HT1080 (cell line): ENCODE results near the gene CRISPLD2. TPM values are rescaled to one million over a fixed set of nuclear protein-coding genes. Genes with fewer than 3 reads are reported as not detected.

Experiments used
- DNase-seq: peaks from one replicate; pipeline ENCODE4 v3.0.0-alpha.2; 2015; ENCODE audit warnings: low read depth
- total RNA-seq: library from RNA; depleted of rRNA; stranded (reverse); fragments of >200 nt; shearing (Covaris generic); gene quantifications from 2 replicates; pipeline ENCODE4 v1.2.3, GENCODE V29; 2014

CRISPLD2 gene
- total RNA-seq, 1 experiment from 2014 or later: not detected

DNA sequence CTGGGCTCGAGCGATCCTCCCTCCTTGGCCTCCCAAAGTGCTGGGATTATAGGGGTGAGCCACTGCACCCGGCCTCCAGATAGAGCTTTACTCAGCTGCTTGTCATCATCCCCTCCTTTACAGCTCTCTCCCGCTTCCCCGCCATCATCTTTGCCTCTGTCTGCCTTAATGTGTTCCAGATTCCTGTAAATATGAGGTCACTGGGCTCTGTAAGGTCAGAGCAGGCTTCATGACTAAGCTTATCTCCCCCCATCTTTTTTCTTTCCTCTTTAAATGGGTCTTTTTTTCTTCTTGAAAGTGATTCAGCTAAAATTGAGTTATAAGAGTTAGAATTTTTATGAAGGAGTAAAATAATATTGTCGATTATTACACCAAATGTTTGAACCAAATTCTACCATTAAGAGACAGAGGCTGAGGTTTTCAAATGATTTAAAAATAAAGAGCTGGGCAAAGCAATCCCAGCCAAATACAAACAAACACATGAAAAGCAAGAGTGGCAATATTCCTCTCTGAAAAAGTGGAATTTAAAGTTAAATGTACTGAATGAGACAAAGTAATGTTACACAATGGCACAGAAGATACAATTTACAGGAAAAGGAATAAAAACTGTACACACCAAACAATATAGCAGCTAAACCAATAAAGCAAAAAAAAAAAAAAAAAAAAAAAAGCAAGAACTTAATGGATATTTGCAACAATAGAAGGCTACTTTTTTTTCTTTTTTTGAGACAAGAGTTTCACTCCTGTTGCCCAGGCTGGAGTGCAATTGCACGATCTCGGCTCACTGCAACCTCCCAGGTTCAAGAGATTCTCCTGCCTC is 62.1 kb downstream of the CRISPLD2 start:
- peak; percentile 67 for DNase-seq

DNA sequence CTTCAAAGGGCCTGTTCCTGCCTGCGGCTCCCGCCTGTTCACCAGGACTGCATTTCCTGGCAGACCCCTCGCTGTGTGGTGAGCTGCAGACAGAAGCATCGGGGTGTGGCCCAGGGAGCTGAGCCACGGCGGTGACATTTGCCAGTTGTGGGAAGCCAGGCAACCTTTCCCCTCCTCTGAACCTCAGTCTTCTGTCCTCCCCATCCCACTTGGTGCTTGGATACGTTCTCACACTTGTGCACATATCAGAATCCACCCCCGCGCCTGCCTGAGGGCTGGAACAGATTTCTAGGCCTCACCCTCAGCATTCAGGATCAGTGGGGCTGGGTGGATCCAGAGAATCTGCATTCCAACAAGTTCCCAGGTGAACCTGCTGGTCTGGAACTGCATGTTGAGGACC is 63.5 kb downstream of the CRISPLD2 start:
- no peak for DNase-seq

GRCh38 chr16:84884246-84884595 is 64.4 kb downstream of the CRISPLD2 start:
- no peak for DNase-seq

DNA sequence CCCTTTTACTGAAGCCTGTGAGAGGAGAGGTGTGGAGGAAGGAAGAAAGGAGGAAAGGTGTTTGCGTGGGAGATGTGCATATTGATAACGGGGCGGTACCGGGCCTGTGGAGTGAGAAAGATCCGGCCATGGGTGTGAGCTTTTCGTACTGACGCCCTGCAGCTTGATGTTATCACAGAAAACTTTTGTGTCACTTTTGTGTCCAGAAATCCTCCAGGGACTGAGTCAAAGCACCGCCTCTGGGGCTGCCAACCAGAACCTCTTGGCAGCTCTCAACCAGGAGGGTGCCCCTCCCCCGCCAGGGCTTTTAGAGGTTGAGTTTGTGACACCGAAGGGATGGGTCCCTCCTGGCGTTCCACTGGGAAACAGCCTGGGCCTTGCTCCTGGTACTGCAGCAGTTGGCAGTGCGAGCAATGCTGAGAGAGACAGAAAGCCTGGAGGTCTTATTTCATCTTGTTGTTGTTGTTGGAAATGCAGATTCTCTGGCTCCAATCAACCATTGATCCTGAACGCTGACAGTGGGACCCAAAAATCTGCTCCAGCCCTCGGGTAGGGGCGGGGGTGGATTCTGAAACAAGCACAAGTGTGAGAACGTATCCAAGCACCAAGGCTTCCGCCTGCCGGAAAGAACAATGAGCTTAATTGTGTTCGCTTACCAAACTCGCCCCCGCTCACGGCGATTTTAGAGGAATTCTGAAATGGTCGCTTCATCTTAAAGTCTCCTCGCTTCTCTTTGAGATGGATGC is 65.0 kb downstream of the CRISPLD2 start:
- no peak for DNase-seq

DNA sequence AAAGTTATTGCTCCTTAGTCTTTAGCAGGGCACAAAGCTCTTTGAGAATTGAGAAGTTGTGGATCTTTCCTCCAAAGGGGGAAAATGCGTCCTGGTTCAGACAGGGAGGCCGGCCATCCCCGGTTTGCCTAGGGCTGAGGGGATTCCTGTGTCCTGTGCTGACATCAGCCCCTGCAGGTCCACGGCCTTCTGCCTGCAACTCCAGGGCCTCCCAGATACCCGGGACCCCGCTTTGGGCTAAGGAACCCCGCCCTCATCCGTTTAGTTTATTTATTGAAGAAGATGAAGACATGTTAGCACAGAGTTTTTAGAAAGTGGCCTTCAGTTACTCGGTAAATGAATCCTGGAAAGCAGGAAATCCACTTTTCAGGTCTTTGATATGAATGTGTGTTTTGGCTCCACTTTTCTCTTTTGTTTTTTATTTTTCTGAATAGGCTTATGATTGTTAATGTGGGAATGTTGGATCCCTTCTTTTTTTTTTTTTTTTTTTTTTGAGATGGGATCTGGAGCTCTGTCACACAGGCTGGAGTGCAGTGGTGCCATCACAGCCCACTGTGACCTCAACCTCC is 65.6 kb downstream of the CRISPLD2 start:
- DNase-seq: no peak

- DNase-seq: no peak
These were observed 66.8 kb downstream of the CRISPLD2 start for GRCh38 chr16:84886497-84887090.

- DNase-seq: no peak
These were observed 67.4 kb downstream of the CRISPLD2 start for GRCh38 chr16:84887207-84887606.

GRCh38 chr16:84888450-84888849 is 68.7 kb downstream of the CRISPLD2 start:
- DNase-seq: peak; percentile 27

DNA sequence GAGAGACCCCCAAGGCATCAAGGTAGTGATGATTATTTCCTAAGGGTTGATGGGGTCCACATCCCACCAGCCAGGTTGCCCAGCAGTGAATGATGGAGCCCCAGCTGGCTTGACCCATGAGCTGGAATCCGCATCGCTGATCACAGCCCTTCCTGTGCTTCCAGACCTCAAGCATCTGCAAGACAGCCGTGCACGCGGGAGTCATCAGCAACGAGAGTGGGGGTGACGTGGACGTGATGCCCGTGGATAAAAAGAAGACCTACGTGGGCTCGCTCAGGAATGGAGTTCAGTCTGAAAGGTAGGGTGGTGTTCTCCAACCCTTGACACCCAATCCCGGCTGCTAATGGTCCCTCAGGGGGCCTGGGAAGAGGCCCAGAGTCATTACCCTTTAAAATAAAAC is 69.3 kb downstream of the CRISPLD2 start:
- no peak for DNase-seq

DNA sequence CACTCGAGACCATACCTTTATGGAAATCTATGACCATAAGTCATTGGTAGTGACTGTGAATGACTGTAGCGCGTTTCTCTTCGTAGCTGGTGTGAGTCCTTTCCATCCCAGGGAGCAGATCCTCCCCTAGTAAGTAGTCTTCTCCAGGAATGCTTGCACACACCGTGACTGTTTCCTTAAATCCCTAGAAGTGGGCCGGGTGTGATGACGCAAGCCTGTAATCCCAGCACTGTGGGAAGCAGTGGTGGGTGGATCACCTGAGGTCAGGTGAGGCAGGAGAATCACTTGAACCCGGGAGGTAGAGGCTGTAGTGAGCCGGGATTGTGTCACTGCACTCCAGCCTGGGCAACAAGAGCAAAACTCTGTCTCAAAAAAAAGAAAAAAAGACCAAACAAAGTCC is 70.6 kb downstream of the CRISPLD2 start:
- no peak for DNase-seq

DNA sequence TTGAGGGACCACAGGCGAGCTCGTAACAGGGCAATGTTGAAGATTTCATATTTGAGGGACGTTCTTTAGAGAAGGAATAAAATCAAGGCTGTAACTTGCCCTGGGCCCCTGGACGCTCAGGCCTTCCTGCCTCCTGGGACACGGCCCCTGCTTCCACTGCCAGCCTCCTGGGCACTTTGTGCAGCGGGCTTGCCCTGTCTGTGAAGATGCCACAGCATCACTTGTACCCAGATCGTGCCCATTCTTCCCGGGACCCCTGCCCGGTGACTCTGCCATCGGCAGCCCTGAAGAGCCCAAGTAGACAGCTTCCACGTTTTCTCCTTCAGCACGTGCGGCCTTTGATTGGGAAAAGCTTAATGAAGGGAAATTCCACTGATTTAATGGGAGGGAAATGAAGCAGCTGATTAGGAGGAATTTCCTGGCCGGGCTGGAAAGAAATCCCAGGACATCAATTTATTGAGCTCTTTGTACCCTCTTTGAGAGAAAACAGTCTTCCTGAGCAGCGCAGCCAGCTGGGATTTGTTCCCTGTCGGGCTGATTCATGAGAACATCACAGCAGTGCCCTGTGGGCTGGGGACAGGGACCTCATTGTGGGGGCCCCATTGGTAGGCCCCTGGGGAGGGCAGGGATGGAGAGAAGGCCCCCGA is 71.5 kb downstream of the CRISPLD2 start:
- DNase-seq: no peak

DNA sequence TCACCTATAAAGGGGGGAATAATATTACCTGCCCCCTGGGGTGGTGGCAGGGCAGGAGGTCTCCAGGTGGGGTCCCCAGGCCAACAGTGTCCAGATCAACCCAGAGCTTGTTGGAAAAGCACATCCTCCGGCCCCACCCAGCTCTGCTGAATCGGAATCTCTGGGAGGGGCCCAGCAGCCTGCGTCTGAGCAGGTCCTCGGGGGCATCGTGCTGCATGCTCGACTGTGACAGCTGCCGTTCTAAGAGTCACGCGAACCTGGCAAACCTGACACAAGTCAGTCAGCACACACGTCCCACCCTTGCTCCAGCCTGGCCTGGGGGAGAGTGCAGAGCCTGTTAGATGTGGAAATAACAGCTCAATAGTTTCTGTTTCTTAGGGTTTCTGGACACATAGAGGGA is 72.3 kb downstream of the CRISPLD2 start:
- DNase-seq: no peak

- DNase-seq: no peak
These were observed 73.7 kb downstream of the CRISPLD2 start for GRCh38 chr16:84893467-84893848.

GRCh38 chr16:84893849-84894599 is 74.2 kb downstream of the CRISPLD2 start:
- DNase-seq: no peak

- DNase-seq: no peak
These were observed 75.2 kb downstream of the CRISPLD2 start for GRCh38 chr16:84895016-84895415.

DNA sequence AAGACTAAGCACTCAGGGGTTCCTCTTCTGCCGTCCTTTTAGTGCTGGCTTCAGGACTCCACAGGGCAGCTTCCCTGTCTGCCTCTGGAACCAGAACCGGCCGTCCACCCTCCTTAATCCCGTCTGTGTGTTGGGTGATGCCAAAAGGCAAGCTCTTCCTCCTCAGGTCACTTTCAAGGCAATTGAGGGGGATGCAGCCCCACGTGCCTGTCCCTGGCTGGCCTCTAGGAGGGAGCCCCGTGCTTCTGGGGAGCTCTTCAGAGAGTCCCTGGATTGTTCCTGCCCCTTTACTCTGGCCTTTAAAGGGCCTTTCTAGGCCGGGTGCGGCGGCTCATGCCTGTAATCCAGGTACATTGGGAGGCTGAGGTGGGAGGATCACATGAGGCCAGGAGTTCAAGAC is 77.1 kb downstream of the CRISPLD2 start:
- DNase-seq: no peak

GRCh38 chr16:84897911-84898377 is 78.2 kb downstream of the CRISPLD2 start:
- no peak for DNase-seq

GRCh38 chr16:84898447-84898846 is 78.7 kb downstream of the CRISPLD2 start:
- DNase-seq: peak; percentile 63

DNA sequence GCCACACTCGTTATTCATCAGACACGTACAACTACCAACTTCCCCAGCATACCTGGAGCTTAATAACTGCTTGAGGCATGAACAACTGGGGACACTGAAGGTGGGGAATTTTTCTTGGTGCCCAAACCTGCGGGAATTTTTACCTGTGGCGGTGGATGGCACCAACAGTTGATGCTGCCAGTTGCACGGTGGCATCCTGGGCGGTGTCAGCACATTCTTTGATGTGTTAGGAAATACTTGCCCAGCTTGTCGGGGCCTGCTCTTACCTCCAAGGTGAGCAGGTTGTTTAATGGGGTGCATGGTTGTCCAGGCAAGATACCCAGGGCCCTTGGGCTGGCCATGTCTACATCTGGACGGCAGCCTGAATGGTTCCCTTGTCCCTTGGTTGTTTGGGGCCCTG is 79.6 kb downstream of the CRISPLD2 start:
- DNase-seq: no peak

- DNase-seq: no peak
These were observed 86.2 kb downstream of the CRISPLD2 start for GRCh38 chr16:84905965-84906460.

GRCh38 chr16:84907051-84907450 is 87.3 kb downstream of the CRISPLD2 start:
- no peak for DNase-seq
